ENCODE measurements around the gene ARHGAP23. TPM values are rescaled to one million over a fixed set of nuclear protein-coding genes. Genes with fewer than 3 reads are reported as not detected.
"Not testable (repeated sequence)": the region's sequence is repeated elsewhere in the genome, so short reads cannot be mapped to it uniquely, and the experiment has no call there.

ARHGAP23 gene
- polyA plus RNA-seq, 1 donor (not counting 4 experiments of a cell fraction or from before 2014, with no cell fraction given) = 6.1 TPM

- dilution Hi-C loops (cut with MboI; ENCODE audit: extremely low pct_ligation_motif_present, low sequenced_read_pairs) = no loop called here
- Histone ChIP-seq H3K4me1 (ENCODE audit: control insufficient read depth, extremely low read depth, insufficient read depth, low read length) (peaks cover 17% of the 10 kb centered on the region), H3K79me2 (ENCODE audit: control insufficient read depth, insufficient read depth, low read length) (peaks cover 26% of the 10 kb centered on the region), H3K27ac (ENCODE audit: control insufficient read depth, insufficient read depth, low read length) (no peak overlapping the region), H3K9ac (ENCODE audit: control insufficient read depth, extremely low read depth, insufficient read depth, low read length) (no peak overlapping the region), H2AFZ (ENCODE audit: control insufficient read depth, low read length) (no peak overlapping the region), H3K9me1 (ENCODE audit: control insufficient read depth, extremely low read depth, insufficient read depth, low read length) (no peaks in the 10 kb centered on the region), H3K9me3 (ENCODE audit: control insufficient read depth, low read depth, low read length) (no peaks in the 10 kb centered on the region), H4K20me1 (ENCODE audit: control insufficient read depth, extremely low read depth, insufficient read depth, low read length) (no peaks in the 10 kb centered on the region), H3K27me3 (ENCODE audit: control insufficient read depth, extremely low read depth, insufficient read depth, low read length) (no peaks in the 10 kb centered on the region), H3K4me2 (ENCODE audit: control insufficient read depth, extremely low read depth, insufficient read depth, low read depth, low read length) (no peak overlapping the region), H3K4me3 (ENCODE audit: control insufficient read depth in 2 of 3, extremely low read depth in 1 of 3, insufficient read depth in 2 of 3, low read depth in 1 of 3, low read length in 3 of 3) (no peak overlapping the region), H3K36me3 (ENCODE audit: control insufficient read depth in 2 of 2, extremely low read depth in 1 of 2, insufficient read depth in 2 of 2, low read length in 2 of 2) (peaks cover 26% of the 10 kb centered on the region in 2 experiments)
- FAIRE-seq (no peak), DNase-seq (ENCODE audit: low read depth, low spot score) (no peak)
- TF ChIP-seq EZH2 (IDR thresholded peaks at IDR 0.05; ENCODE audit: low read length) (no peak), CTCF (optimal IDR thresholded peaks at IDR 0.05 in 1 of 3, IDR thresholded peaks at IDR 0.05 in 1 of 3, conservative IDR thresholded peaks at IDR 0.05 in 1 of 3; ENCODE audit: extremely low read depth in 1 of 3, insufficient read depth in 2 of 3, low read length in 3 of 3) (no peak)
Measured at GRCh38 chr17:38469875-38470274, 41.6 kb downstream of the ARHGAP23 start.

- H3K4me3 ChIP-seq (ENCODE audit: control insufficient read depth in 2 of 3, extremely low read depth in 1 of 3, insufficient read depth in 2 of 3, low read depth in 1 of 3, low read length in 3 of 3); DNase-seq (ENCODE audit: low read depth, low spot score); H3K27me3 ChIP-seq (ENCODE audit: control insufficient read depth, extremely low read depth, insufficient read depth, low read length); H4K20me1 ChIP-seq (ENCODE audit: control insufficient read depth, extremely low read depth, insufficient read depth, low read length); H2AFZ ChIP-seq (ENCODE audit: control insufficient read depth, low read length); H3K4me2 ChIP-seq (ENCODE audit: control insufficient read depth, extremely low read depth, insufficient read depth, low read depth, low read length); H3K9me3 ChIP-seq (ENCODE audit: control insufficient read depth, low read depth, low read length); FAIRE-seq; dilution Hi-C loops (cut with MboI; ENCODE audit: extremely low pct_ligation_motif_present, low sequenced_read_pairs); H3K9me1 ChIP-seq (ENCODE audit: control insufficient read depth, extremely low read depth, insufficient read depth, low read length); H3K9ac ChIP-seq (ENCODE audit: control insufficient read depth, extremely low read depth, insufficient read depth, low read length); H3K4me1 ChIP-seq (ENCODE audit: control insufficient read depth, extremely low read depth, insufficient read depth, low read length); H3K27ac ChIP-seq (ENCODE audit: control insufficient read depth, insufficient read depth, low read length): not testable (repeated sequence)
- Histone ChIP-seq H3K79me2 (ENCODE audit: control insufficient read depth, insufficient read depth, low read length) (peaks cover 16% of the 10 kb centered on the region), H3K36me3 (ENCODE audit: control insufficient read depth in 2 of 2, extremely low read depth in 1 of 2, insufficient read depth in 2 of 2, low read length in 2 of 2) (peaks cover 26 to 27% of the 10 kb centered on the region in 2 experiments)
Measured at GRCh38 chr17:38471253-38471652, 43.0 kb downstream of the ARHGAP23 start.

- FAIRE-seq = not testable (repeated sequence)
Measured at GRCh38 chr17:38474666-38475065, 46.4 kb downstream of the ARHGAP23 start.

More at GRCh38 chr17:38474666-38475065, 46.4 kb downstream of the ARHGAP23 start:
- H3K27me3 ChIP-seq (ENCODE audit: control insufficient read depth, extremely low read depth, insufficient read depth, low read length); H3K79me2 ChIP-seq (ENCODE audit: control insufficient read depth, insufficient read depth, low read length); H4K20me1 ChIP-seq (ENCODE audit: control insufficient read depth, extremely low read depth, insufficient read depth, low read length); H2AFZ ChIP-seq (ENCODE audit: control insufficient read depth, low read length); H3K9me1 ChIP-seq (ENCODE audit: control insufficient read depth, extremely low read depth, insufficient read depth, low read length); H3K9ac ChIP-seq (ENCODE audit: control insufficient read depth, extremely low read depth, insufficient read depth, low read length); H3K4me1 ChIP-seq (ENCODE audit: control insufficient read depth, extremely low read depth, insufficient read depth, low read length); H3K4me2 ChIP-seq (ENCODE audit: control insufficient read depth, extremely low read depth, insufficient read depth, low read depth, low read length); H3K27ac ChIP-seq (ENCODE audit: control insufficient read depth, insufficient read depth, low read length); H3K9me3 ChIP-seq (ENCODE audit: control insufficient read depth, low read depth, low read length); H3K4me3 ChIP-seq (ENCODE audit: control insufficient read depth in 2 of 3, extremely low read depth in 1 of 3, insufficient read depth in 2 of 3, low read depth in 1 of 3, low read length in 3 of 3); dilution Hi-C loops (cut with MboI; ENCODE audit: extremely low pct_ligation_motif_present, low sequenced_read_pairs); DNase-seq (ENCODE audit: low read depth, low spot score): not testable (repeated sequence)
- H3K36me3 ChIP-seq (ENCODE audit: control insufficient read depth in 2 of 2, extremely low read depth in 1 of 2, insufficient read depth in 2 of 2, low read length in 2 of 2) = peaks cover 8 to 20% of the 10 kb centered on the region in 2 experiments

Measured in keratinocyte (primary cell).